Endothelial cell (in vitro differentiated cells): ENCODE data around the gene CCSER1. TPM values are rescaled to one million over a fixed set of nuclear protein-coding genes. Genes with fewer than 3 reads are reported as not detected.

Source experiments
- DNase-seq: peaks from one replicate; pipeline ENCODE4 v3.0.0; 2021; ENCODE audit warnings: low spot score
- H3K27ac Mint-ChIP-seq: one replicate; pipeline ENCODE4 v1.8.0; 2021; ENCODE audit warnings: mixed read lengths, inconsistent platforms; ENCODE audit not compliant: unreplicated experiment
- H3K27me3 Mint-ChIP-seq: one replicate; pipeline ENCODE4 v1.8.0; 2021; ENCODE audit warnings: mild to moderate bottlenecking, moderate library complexity, mixed read lengths, inconsistent platforms; ENCODE audit not compliant: unreplicated experiment
- H3K36me3 Mint-ChIP-seq: one replicate; pipeline ENCODE4 v1.8.0; 2021; ENCODE audit warnings: mild to moderate bottlenecking, low read depth, mixed read lengths, inconsistent platforms; ENCODE audit not compliant: unreplicated experiment
- H3K4me1 Mint-ChIP-seq: one replicate; pipeline ENCODE4 v1.8.0; 2021; ENCODE audit warnings: mild to moderate bottlenecking, mixed read lengths, inconsistent platforms; ENCODE audit not compliant: unreplicated experiment
- H3K4me3 Mint-ChIP-seq: one replicate; pipeline ENCODE4 v1.8.0; 2021; ENCODE audit warnings: mild to moderate bottlenecking, mixed read lengths, inconsistent platforms; ENCODE audit not compliant: unreplicated experiment
- H3K9me3 Mint-ChIP-seq: one replicate; pipeline ENCODE4 v1.8.0; 2021; ENCODE audit warnings: mixed read lengths, inconsistent platforms; ENCODE audit not compliant: unreplicated experiment
- CTCF ChIP-seq: fragments of 200-600 bp; sonication (generic); IDR thresholded peaks from one replicate; pipeline ENCODE4 v1.5.0; 2021; ENCODE audit warnings: antibody characterized with exemption; ENCODE audit not compliant: unreplicated experiment
- long read RNA-seq: library from polyadenylated mRNA; unstranded; transcript quantifications from one replicate; pipeline ENCODE4 v2.0.0, GENCODE V29; 2020; ENCODE audit not compliant: unreplicated experiment
- total RNA-seq: library from RNA; stranded (reverse); fragmentation: NEBNext Ultra II Directional; extraction: Animal tissue kit (Norgen Biotek cat#: 25700); gene quantifications from one replicate; pipeline ENCODE4 v1.2.1, GENCODE V29; 2021; ENCODE audit not compliant: unreplicated experiment

Gene CCSER1
- total RNA-seq: 3.0 TPM
- long read RNA-seq, partial matches to known transcripts: 1 of 1 reads
- long read RNA-seq, other reads (novel, unspliced or antisense): 0 of 1 reads

- TF ChIP-seq CTCF: no peak
- Mint-ChIP-seq H3K9me3 (no peaks in the 10 kb centered on the region), H3K36me3 (peaks cover 10% of the 10 kb centered on the region), H3K4me3 (peak within 1 kb of the TSS; percentile 96), H3K27me3 (peaks cover 12% of the 10 kb centered on the region), H3K27ac (peak within 1 kb of the TSS; percentile 61), H3K4me1 (peaks cover 13% of the 10 kb centered on the region)
- DNase-seq: peak; percentile 71
These were observed at the start of gene CCSER1 for GRCh38 chr4:90127223-90127705. CCSER1 (plus strand) TSS chr4:90127394.

- no peaks in the 10 kb centered on the region for H3K36me3 Mint-ChIP-seq
- no peaks in the 10 kb centered on the region for H3K4me1 Mint-ChIP-seq
- H3K27me3 Mint-ChIP-seq: no peaks in the 10 kb centered on the region
These were observed 48.8 kb upstream of the CCSER1 start for GRCh38 chr4:90078440-90078839.

GRCh38 chr4:90080116-90080515, 47.1 kb upstream of the CCSER1 start:
- TF ChIP-seq CTCF: no peak
- H3K9me3 Mint-ChIP-seq: no peaks in the 10 kb centered on the region
- no peak overlapping the region for H3K27ac Mint-ChIP-seq
- no peak for DNase-seq
- H3K4me1 Mint-ChIP-seq: no peaks in the 10 kb centered on the region
- H3K27me3 Mint-ChIP-seq: no peaks in the 10 kb centered on the region
- H3K36me3 Mint-ChIP-seq: no peaks in the 10 kb centered on the region
- no peak overlapping the region for H3K4me3 Mint-ChIP-seq

More at GRCh38 chr4:90078440-90078839, 48.8 kb upstream of the CCSER1 start:
- H3K4me3 Mint-ChIP-seq: no peak overlapping the region
- TF ChIP-seq CTCF: no peak
- DNase-seq: no peak
- no peaks in the 10 kb centered on the region for H3K9me3 Mint-ChIP-seq
- no peak overlapping the region for H3K27ac Mint-ChIP-seq

GRCh38 chr4:90081432-90082144, 45.6 kb upstream of the CCSER1 start:
- no peak for DNase-seq
- Mint-ChIP-seq H3K9me3 (no peaks in the 10 kb centered on the region), H3K27ac (no peak overlapping the region), H3K36me3 (no peaks in the 10 kb centered on the region), H3K4me3 (no peak overlapping the region), H3K27me3 (no peaks in the 10 kb centered on the region), H3K4me1 (no peaks in the 10 kb centered on the region)
- TF ChIP-seq CTCF: no peak

GRCh38 chr4:90082449-90082848, 44.7 kb upstream of the CCSER1 start:
- no peak for TF ChIP-seq CTCF
- no peaks in the 10 kb centered on the region for H3K36me3 Mint-ChIP-seq
- DNase-seq: no peak
- no peak overlapping the region for H3K27ac Mint-ChIP-seq
- no peaks in the 10 kb centered on the region for H3K9me3 Mint-ChIP-seq
- H3K4me1 Mint-ChIP-seq: no peaks in the 10 kb centered on the region
- no peaks in the 10 kb centered on the region for H3K27me3 Mint-ChIP-seq
- no peak overlapping the region for H3K4me3 Mint-ChIP-seq
